Skeletal muscle tissue (tissue), 4 donors: ENCODE measurements around the gene FAM53A. TPM values are rescaled to one million over a fixed set of nuclear protein-coding genes. Genes with fewer than 3 reads are reported as not detected.
"Not testable (repeated sequence)": the region's sequence is repeated elsewhere in the genome, so short reads cannot be mapped to it uniquely, and the experiment has no call there.

Experiments
- H3K27ac ChIP-seq: one replicate; pipeline ENCODE4 v1.7.0; 2013; ENCODE audit warnings: mild to moderate bottlenecking, low read depth, low read length, inconsistent platforms
- H3K27me3 ChIP-seq, 3 donors: one replicate each; pipeline ENCODE4 v1.7.0; 2013; ENCODE audit warnings: low read length in 3 of 3; ENCODE audit not compliant: control insufficient read depth in 3 of 3, insufficient read depth in 3 of 3
- H3K36me3 ChIP-seq, 3 donors: one replicate each; pipeline ENCODE4 v1.7.0; 2013; ENCODE audit warnings: low read length in 3 of 3; ENCODE audit not compliant: control insufficient read depth in 3 of 3, insufficient read depth in 3 of 3
- H3K4me1 ChIP-seq, 3 donors: one replicate each; pipeline ENCODE4 v1.7.0; 2013; ENCODE audit warnings: low read length in 3 of 3, mild to moderate bottlenecking in 3 of 3; ENCODE audit not compliant: control insufficient read depth in 3 of 3, insufficient read depth in 3 of 3
- H3K4me3 ChIP-seq, 3 donors: one replicate each; pipeline ENCODE4 v1.7.0; 2013; ENCODE audit warnings: low read length in 3 of 3
- H3K9ac ChIP-seq, 3 donors: one replicate each; pipeline ENCODE4 v1.7.0; 2013; ENCODE audit warnings: low read length in 3 of 3, mild to moderate bottlenecking in 3 of 3, moderate library complexity in 2 of 3, low read depth in 1 of 3
- H3K9me3 ChIP-seq, 3 donors: one replicate each; pipeline ENCODE4 v1.7.0; 2013; ENCODE audit warnings: low read length in 3 of 3; ENCODE audit not compliant: control insufficient read depth in 3 of 3
- total RNA-seq: library from RNA; depleted of rRNA; stranded (reverse); fragments of >200 nt; gene quantifications from one replicate; pipeline ENCODE4 v1.2.3, GENCODE V29; 2014
- donor health status: Osteomylitis.

Gene FAM53A
- total RNA-seq, 1 donor from 2014 or later: 0.52 TPM

GRCh38 chr4:1609901-1610790 is 74.0 kb downstream of the FAM53A start:
- no peak overlapping the region for H3K27ac ChIP-seq
- no peak overlapping the region for H3K4me3 ChIP-seq
- no peaks in the 10 kb centered on the region for H3K36me3 ChIP-seq

GRCh38 chr4:1608821-1609500 is 75.2 kb downstream of the FAM53A start:
- H3K4me3 ChIP-seq: no peak overlapping the region
- no peak overlapping the region for H3K27ac ChIP-seq
- H3K27me3 ChIP-seq: peaks cover 7 to 25% (median 24%) of the 10 kb centered on the region in 3 donors
- no peaks in the 10 kb centered on the region for H3K36me3 ChIP-seq
- H3K9ac ChIP-seq: no peak overlapping the region
- no peaks in the 10 kb centered on the region for H3K9me3 ChIP-seq
- no peaks in the 10 kb centered on the region for H3K4me1 ChIP-seq

More at GRCh38 chr4:1609901-1610790, 74.0 kb downstream of the FAM53A start:
- Histone ChIP-seq H3K4me1 (no peaks in the 10 kb centered on the region), H3K27me3 (peaks cover 6 to 14% (median 13%) of the 10 kb centered on the region in 3 donors), H3K9ac (no peak overlapping the region), H3K9me3 (no peaks in the 10 kb centered on the region)

DNA sequence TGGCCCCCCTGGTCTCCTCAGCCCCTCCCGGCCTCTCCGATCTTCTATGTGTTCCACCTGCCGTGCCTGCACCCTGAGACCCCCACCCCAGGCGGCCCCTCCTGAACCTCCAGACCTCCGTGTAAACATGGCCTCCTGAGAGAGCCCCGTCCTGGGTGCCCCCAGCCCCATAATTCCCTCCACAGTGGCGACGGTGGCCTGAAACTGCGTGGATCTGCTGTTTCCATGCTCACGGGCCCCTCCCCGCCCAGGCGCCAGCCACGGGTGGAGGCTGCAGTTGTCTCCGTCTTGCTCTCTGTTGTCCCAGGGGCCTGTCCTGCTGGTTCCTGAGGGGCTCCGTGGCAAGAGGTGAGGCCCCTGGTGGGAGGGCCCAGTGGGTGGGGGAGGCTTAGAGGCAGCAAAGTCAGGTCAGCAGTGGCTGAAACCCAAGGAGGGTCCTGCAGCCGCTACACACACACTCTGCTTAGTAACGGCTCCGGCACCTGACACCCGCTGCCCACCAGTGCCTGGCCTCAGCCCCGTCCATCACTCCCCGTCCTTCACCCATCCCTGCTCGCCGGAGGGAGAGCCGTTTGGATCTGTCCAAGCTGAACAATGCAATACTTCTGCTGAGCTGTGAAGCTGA is 75.8 kb downstream of the FAM53A start:
- no peak overlapping the region for H3K4me3 ChIP-seq
- H3K36me3 ChIP-seq: no peaks in the 10 kb centered on the region
- H3K9ac ChIP-seq: no peak overlapping the region
- no peak overlapping the region for H3K27ac ChIP-seq
- H3K4me1 ChIP-seq: no peaks in the 10 kb centered on the region
- peaks cover 13 to 31% (median 31%) of the 10 kb centered on the region in 3 donors for H3K27me3 ChIP-seq
- H3K9me3 ChIP-seq: no peaks in the 10 kb centered on the region

DNA sequence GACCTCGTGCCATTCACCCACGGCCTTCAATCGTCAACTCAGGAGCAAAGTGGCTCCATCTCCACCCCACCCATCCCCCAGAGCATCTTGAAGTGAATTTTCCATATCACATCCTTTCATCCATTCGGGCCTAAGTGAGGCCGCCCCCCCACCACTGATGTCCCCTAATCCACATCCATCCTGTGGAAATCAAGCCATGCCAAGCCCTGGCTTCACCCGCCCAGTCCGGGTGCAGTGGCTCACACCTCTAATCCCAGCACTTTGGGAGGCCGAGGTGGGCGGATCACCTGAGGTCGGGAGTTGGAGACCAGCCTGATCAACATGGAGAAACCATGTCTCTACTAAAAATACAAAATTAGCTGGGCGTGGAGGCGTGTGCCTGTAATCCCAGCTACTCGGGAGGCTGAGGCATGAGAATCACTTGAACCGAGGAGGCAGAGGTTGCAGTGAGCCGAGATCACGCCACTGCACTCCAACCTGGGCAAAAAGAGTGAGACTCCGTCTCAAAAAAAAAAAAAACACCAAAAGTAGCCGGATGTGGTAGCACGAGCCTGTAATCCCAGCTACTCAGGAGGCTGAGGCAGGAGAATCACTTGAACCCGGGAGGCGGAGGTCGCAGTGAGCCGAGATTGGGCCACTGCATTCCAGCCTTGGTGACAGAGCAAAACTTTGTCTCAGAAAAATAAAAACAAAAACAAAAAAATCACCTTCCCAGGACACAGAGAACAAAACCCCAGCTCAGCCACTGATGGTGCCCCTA is 76.5 kb downstream of the FAM53A start:
- not testable (repeated sequence) for H3K4me1 ChIP-seq, H3K9ac ChIP-seq, H3K4me3 ChIP-seq, H3K36me3 ChIP-seq, H3K27ac ChIP-seq, H3K9me3 ChIP-seq
- H3K27me3 ChIP-seq: peaks cover 13 to 38% (median 36%) of the 10 kb centered on the region in 3 donors

- Histone ChIP-seq H3K9ac (no peak overlapping the region), H3K4me1 (no peaks in the 10 kb centered on the region), H3K4me3 (no peak overlapping the region), H3K9me3 (no peaks in the 10 kb centered on the region), H3K27ac (no peak overlapping the region), H3K36me3 (no peaks in the 10 kb centered on the region), H3K27me3 (peaks cover 13 to 43% (median 36%) of the 10 kb centered on the region in 3 donors)
Measured at GRCh38 chr4:1604706-1605205, 79.4 kb downstream of the FAM53A start.

DNA sequence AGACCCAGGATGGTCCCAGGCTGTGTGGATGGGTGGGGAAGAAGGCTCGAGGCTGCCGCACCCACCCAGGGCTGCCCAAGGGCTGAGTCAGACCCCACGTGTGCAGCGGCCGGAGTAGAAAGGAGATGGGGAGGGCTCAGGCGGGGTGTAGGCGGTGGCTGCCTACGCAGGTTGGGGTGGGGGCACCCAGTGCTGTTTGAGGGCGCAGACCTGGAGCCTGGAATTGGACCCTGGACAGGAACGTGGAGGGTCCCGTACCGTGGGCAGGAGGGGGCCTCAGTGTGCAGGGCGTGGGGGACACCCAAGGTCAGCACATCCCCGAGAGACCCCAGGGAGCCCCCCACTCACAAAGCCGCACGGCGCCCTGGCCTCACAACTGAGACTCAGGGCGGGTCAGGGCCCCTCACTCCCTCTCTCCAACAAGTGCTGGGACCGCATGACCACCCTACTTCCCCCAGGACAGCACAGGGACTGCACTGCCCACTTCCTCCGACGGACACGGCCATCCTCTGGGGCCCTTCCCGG is 79.9 kb downstream of the FAM53A start:
- no peaks in the 10 kb centered on the region for H3K4me1 ChIP-seq
- H3K27ac ChIP-seq: no peak overlapping the region
- no peaks in the 10 kb centered on the region for H3K36me3 ChIP-seq
- H3K9me3 ChIP-seq: no peaks in the 10 kb centered on the region
- H3K27me3 ChIP-seq: peaks cover 13 to 46% (median 36%) of the 10 kb centered on the region in 3 donors
- H3K9ac ChIP-seq: no peak overlapping the region
- H3K4me3 ChIP-seq: no peak overlapping the region

GRCh38 chr4:1603413-1604135 is 80.5 kb downstream of the FAM53A start:
- H3K36me3 ChIP-seq: no peaks in the 10 kb centered on the region
- H3K27ac ChIP-seq: no peak overlapping the region
- no peaks in the 10 kb centered on the region for H3K9me3 ChIP-seq
- no peak overlapping the region for H3K9ac ChIP-seq
- H3K4me3 ChIP-seq: no peak overlapping the region
- H3K27me3 ChIP-seq: peaks cover 13 to 46% (median 36%) of the 10 kb centered on the region in 3 donors
- no peaks in the 10 kb centered on the region for H3K4me1 ChIP-seq

DNA sequence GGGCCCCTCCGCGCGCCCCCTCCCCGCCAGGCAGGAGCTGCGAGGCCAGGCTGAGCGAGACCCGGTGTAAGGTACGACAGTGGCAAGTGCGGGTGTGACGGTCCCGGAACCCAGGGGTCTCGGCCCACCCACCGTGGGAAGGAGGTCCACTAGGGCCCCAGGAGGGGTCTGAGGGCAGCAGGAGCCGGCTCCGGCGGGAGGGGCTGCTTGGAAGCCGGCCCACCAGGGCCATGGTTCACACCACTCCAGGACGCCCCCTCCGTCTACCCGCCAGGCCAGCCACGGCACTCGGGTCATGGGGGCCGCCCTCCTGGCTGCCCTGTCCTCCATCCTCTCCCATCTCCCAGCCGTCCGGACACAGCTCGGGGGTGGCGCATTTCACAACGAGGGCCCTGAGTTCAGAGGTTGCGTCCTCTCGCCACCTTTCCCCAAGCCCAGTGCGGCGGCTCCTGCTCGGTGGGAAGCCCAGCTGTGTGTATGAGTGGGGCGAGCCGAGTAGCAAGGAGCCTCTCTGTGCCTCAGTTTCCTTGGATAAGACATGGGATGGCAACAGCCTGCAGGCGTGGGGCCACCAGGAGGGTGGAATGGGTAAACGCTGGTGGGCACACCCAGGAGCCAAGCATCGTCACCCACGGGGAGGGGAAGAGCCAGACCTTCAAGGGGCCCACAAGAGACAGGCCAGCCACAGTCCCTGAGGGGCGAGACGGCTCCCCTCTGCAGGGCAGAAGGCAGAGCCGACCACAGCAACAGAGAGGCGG is 81.3 kb downstream of the FAM53A start:
- Histone ChIP-seq H3K9me3 (no peaks in the 10 kb centered on the region), H3K36me3 (no peaks in the 10 kb centered on the region), H3K4me3 (no peak overlapping the region), H3K27ac (no peak overlapping the region), H3K4me1 (no peaks in the 10 kb centered on the region), H3K27me3 (peaks cover 13 to 46% (median 36%) of the 10 kb centered on the region in 3 donors), H3K9ac (no peak overlapping the region)
